Activated T-cell treated with anti-CD3 and anti-CD28 coated beads for 48 hours (primary cell): ENCODE data around the gene ARL4D.
"Not testable (repeated sequence)": the region's sequence is repeated elsewhere in the genome, so short reads cannot be mapped to it uniquely, and the experiment has no call there.

Source experiments
- DNase-seq: peaks from one replicate; pipeline ENCODE4 v3.0.0-alpha.2; 2020; ENCODE audit warnings: low read depth

ARL4D gene

DNA sequence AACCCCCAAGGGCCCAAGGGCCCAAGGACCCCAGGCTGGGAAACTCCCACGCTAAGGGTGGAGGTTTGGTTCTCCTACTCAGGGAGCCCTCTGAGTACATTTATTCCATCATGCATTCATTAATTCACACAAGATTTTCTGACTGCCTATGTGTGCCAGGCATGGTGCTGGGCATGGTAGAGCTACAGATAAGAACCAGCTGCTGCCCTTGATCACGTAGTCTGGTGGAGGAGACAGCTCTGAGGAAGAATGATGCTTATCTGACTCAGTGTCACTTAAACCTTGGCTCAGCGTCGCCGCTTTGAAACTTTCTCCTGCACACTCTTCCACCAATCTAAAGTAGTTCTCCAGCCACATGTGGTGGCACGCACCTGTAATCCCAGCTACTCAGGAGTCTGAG lies 3.6 kb upstream of the ARL4D start:
- no peak for DNase-seq

GRCh38 chr17:43396491-43397060 lies 2.2 kb upstream of the ARL4D start:
- no peak for DNase-seq

DNA sequence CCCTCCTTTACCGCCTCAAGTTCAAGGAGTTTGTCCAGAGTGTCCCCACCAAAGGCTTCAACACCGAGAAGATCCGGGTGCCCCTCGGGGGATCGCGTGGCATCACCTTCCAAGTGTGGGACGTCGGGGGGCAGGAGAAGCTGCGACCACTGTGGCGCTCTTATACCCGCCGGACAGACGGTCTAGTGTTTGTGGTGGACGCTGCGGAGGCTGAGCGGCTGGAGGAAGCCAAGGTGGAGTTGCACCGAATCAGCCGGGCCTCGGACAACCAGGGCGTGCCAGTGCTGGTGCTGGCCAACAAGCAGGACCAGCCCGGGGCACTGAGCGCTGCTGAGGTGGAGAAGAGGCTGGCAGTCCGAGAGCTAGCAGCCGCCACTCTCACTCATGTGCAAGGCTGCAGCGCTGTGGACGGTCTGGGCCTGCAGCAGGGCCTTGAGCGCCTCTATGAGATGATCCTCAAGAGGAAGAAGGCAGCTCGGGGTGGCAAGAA lies 1.1 kb downstream of the ARL4D start:
- no peak for DNase-seq

DNA sequence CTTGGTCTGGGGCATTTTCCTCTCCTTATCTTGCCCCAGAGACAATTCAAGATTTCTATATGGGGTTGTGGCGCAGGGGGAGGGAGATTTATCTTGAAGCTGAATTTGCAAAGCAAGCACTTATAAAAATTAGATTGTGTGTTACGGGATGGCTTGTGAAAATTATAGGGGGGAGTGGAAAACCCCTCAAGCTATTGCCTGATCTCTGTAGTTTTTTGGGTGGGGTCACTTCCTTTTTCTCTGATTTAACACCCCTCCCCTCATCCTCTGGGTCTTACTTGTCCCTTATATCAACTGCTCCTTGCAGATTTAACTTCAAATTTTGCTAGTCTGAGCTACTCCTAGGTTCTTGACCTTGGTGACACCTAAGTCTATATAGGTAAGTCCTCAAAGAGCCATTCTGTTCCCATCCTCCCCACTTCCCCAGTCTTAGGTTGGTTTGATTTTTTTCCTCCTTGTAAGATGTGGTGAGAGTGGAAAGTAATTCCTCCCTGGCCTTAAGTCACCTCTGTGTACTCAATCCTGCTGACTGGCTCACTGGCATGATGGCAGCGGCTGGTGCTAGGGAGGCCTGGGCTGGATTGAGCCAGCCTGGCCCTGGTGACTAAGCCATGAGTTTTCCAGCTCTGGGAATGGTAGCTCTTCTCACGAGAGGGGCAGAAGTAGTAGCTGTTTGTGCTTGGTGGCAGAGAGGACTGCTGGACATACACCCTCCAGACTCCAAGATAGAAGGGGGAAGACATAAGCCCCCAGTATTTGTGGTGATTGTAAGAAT lies 2.3 kb downstream of the ARL4D start:
- DNase-seq = no peak

GRCh38 chr17:43402078-43402477 lies 3.3 kb downstream of the ARL4D start:
- DNase-seq = no peak

GRCh38 chr17:43402567-43402966 lies 3.8 kb downstream of the ARL4D start:
- no peak for DNase-seq

DNA sequence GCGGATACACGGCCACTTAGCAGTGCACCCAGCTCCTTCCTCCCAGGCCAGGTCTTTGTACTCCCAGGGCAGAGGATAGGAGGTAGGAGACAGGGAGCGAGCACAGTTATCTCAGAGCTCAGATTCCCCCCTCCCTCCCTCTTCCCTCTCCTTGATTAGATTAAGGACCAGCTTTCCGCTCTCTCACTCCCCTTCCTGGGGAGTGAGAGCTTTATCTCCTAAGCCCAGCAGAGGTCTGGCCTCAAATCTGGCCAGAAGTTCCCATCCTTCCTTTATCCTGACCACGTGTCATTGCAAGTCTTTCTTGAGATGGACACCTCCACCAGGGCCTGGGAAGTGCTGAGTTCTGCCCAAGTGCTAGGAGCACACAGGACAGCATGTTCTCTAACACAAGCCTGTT lies 5.1 kb downstream of the ARL4D start:
- DNase-seq = no peak

DNA sequence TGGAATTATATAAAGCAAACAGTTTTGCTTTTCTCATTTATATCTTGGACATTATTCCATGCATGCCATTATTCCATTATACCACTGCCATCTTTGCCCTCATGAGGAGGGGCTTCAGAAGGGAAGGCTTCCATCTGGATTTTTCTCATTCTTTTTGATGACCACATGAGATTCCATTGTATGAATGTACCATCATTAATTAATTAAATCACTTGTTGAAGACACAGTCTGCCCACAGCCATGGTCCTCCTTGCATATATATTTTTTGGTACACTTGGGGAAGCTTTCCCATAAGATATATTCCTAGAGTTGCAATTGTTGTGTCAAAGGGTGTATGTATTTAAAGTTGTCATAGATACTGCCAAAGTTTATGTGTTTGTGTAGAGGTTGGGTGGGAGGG lies 7.1 kb downstream of the ARL4D start:
- no peak for DNase-seq

GRCh38 chr17:43406676-43407645 lies 8.2 kb downstream of the ARL4D start:
- DNase-seq = no peak

DNA sequence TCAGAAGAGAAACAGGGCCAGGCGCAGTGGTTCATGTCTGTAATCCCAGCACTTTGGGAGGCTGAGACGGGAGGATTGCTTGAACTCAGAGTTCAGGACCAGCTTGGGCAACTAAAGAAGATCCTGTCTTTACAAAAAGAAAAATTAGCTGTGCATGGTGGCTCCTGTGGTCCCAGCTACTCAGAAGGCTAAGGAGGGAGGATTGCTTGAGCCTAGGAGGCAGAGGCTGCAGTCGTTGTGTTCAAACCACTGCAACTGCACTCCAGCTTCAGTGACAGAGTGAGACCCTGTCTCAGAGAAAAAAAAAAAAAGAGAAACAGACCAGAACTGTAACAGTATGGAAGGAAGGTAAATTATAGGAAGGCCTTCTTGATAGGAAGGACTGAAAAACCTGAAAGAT lies 10.3 kb downstream of the ARL4D start:
- no peak for DNase-seq

DNA sequence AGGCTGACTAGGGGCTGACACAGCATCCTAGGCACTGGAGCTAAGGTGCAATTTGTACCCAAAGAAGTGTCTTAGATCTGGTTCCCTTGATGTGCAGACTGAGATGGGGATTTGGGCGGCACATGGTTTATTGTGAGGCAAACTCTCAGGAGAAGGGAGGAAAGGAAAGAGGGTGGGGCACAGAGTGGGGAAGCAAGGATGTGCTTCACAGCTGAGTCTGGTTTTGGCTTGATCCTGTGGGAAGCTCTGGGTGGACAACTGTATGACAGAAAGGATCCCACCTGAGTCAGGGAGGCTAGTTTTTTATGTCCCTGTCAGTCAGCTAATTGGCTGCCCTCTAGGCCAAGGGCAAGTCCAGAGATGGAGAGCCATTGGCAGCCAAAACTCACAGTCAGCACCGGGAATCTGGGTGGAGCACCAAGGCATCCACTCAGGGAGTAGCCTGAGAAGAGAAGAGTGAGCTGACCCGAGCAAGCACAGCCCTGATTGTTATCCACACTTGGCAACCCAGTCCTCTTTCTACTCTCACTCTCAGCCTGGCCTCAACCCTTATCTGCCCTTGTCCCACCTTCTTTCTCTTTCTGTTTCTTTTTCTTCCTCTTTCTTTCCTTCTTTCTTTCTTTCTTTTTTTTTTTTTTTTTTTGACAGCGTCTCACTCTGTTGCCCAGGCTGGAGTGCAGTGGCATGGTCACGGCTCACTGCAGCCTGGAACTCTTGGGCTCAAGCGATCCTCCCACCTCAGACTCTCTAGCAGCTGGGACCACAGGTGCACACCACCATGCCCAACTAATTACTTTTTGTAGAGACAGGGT lies 12.0 kb downstream of the ARL4D start:
- DNase-seq = no peak

DNA sequence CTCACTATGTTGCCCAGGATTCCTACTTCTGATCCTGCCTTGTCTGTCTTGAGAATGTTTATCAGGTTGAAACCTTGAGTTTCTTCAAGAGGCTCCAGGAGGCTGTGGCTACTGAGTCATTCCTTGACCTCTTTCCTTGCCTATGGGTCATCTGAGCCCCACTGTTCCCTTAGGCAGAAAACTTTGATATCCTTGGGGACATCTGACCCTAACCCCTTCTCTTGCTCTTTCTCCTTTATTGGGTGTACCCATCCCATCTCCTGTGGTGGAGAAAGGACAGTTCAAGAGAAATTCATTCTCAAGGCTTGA lies 12.5 kb downstream of the ARL4D start:
- DNase-seq = no peak

DNA sequence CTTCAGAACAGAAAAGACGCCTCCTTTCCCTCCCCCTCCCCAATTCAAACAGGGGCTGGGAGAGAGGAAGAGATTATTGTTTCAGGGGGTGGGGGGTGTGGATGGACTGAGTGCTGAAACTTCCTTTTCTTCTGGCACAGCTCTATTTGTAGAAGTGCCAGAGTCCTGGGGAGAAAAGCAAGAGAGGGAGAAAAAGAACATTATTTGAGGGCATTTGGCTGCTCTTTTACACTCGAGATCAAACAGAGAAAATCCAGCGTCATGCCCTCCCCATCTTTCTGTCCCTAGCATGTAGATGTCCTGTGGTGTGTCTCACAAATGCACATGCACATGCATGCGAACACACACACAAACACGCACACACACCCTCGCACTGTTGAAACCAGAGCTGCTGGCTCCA lies 13.0 kb downstream of the ARL4D start:
- DNase-seq = no peak

- no peak for DNase-seq
Measured at GRCh38 chr17:43412166-43412565, 13.4 kb downstream of the ARL4D start.

GRCh38 chr17:43416998-43417890 lies 18.5 kb downstream of the ARL4D start:
- no peak for DNase-seq

GRCh38 chr17:43418441-43419374 lies 19.9 kb downstream of the ARL4D start:
- DNase-seq = no peak

GRCh38 chr17:43419375-43419882 lies 20.6 kb downstream of the ARL4D start:
- DNase-seq = not testable (repeated sequence)

GRCh38 chr17:43423777-43424455 lies 25.1 kb downstream of the ARL4D start:
- DNase-seq = no peak
